CD4-positive, alpha-beta T cell treated with Interferon gamma for 1 hour (primary cell): ENCODE measurements around the gene LMAN1L.
A peak's percentile ranks its signal among the peaks of the same experiment; 100 is the strongest.
"Not testable (repeated sequence)": the region's sequence is repeated elsewhere in the genome, so short reads cannot be mapped to it uniquely, and the experiment has no call there.

Experiments used
- DNase-seq: peaks from one replicate; pipeline ENCODE4 v3.0.0-alpha.2; 2020

Gene LMAN1L

DNA sequence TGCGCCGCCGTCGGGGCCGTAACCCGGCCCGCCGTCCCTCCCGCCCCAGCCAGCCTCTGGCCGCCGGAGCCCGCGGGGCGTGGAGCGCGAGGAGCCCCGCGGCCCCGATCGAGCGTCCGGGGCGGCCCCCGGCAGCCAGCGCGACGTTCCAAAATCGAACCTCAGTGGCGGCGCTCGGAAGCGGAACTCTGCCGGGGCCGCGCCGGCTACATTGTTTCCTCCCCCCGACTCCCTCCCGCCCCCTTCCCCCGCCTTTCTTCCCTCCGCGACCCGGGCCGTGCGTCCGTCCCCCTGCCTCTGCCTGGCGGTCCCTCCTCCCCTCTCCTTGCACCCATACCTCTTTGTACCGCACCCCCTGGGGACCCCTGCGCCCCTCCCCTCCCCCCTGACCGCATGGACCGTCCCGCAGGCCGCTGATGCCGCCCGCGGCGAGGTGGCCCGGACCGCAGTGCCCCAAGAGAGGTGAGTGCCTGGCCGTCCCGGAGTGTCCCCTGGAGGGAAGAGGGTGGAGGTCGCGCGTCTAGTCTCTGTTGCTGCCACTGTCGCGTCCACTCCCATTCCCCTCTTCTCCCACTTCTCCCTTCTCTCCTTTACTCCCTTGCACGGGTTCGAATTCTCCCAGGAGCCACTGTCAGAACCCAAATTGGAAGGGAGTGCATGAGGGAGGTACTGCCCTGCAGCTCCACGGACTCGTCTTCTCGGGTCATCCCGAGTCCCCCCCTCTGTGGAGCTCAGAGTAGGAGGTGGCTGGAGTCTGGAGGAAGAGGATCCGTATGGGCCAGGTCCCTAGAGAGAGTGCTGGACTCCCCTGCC, 30.2 kb upstream of the LMAN1L start:
- peak; percentile 63 for DNase-seq

DNA sequence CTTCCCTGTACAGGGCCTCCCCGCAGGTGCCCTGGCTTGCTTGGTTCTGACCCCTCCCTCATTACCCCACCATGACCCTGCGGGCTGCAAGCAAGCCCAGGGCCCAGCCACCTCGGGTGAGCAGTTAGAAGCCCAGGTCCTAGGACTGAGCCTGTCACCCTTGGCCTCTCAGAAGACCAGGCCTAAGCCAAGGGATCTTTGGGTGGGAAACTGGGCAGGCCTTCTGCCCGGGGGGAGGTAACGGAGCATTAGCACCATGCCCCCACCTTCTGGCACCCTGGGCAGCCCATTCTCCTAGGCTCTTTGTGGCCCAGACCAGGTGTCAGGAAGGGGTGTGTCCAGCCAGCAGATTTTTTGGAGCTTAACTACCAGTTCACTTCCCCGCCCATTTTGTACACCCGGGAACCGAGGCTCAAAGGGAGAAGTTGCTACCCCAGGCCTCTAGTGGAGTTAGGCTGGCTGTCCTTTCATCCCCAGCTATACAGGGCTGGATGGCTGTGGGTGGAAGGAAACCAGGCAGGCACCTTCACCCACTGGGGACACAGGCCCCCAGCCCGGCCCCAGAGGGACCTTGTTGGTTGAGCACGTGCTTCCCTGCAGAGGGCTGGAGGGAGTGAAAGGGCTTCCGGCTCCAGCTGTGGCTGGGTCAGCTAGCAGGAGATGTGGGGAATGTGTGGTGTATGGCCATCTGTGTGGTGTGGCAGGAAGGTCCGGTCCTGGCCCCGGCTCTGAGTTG, 29.4 kb upstream of the LMAN1L start:
- no peak for DNase-seq

DNA sequence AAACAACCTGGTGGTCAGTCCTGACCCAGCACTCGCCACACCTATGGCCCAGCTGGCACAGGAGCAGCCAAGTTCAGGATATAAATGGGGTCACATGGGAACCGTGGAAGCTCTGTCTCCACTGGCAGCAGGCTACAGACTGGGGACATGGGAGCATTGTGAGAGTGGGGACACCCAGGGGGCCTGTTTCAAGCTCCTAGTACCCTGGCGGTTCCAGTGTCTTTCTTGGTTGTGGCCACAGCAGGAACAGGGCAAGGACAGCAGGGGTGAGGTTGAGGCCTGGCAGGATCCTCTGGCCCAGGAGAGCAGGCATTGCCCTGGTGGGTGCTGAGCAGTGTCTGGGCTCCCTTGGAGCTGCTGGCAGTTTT, 28.8 kb upstream of the LMAN1L start:
- DNase-seq, result no peak

DNA sequence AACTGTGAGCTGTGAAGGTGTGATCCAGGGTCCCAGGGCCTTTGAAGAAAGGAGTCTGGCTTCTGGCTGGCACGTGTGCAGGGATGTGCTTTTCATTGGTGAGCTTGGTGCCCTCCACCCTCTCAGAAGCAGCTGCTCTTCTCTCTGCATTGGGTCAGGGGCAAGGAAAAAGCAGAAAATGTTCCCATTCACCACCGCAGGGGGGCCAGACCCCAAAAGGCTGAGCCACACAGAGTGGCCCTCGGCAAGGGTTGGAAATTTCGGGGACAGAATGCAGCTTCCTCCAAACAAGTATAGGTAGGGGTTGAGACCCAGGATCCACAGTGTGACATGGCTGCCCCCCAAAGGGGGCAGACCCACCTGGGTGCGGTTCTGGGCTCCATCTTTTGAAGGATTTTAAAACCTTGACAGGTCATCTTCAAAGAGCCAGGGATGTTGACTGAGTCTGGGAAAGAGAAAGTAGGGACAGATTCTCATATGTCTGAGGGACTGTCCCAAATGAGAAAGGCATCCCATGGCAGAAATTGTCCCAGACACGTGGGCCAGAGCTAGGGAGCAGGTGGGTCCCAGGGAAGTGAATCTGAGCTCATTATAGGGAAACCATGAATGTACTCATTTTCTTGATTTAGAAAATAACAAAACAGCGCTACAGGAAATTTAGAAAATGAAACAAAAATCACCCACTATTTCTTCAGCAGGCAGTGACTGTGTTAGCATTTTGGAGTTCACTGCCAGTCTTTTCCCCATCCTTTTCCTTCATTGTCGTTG, 28.0 kb upstream of the LMAN1L start:
- DNase-seq, result no peak

DNA sequence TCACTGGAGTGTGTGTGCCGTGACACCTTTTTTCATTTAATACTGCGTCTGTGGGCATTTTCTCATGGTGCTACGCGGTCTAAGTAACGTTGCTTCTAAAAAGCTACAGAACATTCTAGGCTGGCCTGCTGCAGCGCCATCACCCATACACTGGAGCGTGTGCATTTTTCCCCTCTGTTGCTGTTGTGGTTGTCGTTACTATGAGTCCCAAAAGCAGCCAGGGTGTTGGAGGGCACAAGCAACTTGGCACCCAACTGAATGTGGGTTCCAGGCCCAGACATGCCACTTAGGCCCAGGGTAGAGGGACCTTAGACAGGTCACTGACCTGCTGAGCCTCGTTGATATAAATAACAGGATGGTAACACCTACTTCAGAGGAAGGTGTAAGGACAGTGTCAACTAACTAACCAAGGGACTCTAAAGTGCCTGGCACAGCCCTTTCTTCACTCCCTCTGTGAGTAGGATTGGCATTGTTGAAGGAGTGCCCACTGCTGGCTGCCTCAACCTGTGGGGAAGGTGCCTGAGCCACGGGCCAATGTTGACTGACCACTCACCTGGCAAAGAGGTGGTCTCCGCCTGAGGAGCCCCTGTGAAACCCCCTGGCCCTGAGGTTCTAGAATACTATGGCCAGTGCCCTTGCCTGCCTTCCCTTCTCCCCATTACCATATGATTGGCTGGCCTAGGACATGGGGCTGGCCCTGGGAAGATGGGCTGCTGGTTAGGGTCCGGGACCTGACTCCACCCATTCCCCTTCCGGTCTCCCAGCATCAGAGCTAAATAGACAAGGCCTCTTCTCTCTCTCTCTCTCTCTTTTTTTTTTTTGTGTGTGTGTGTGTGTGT, 27.2 kb upstream of the LMAN1L start:
- peak; percentile 61 for DNase-seq

DNA sequence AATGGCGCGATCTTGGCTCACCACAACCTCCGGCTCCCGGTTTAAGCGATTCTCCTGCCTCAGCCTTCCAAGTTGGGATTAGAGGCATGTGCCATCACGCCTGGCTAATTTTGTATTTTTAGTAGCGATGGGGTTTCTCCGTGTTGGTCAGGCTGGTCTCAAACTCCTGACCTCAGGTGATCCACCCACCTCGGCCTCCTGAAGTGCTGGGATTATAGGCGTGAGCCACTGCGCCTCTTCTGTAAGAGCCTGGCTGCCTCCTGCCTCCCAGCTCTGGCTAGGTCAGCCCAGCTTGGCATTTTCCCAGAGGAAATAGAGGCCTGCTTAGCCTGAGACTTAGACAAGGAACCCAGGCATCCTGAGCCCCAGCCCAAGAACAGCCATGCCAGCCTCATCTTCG, 26.6 kb upstream of the LMAN1L start:
- DNase-seq, result not testable (repeated sequence)

DNA sequence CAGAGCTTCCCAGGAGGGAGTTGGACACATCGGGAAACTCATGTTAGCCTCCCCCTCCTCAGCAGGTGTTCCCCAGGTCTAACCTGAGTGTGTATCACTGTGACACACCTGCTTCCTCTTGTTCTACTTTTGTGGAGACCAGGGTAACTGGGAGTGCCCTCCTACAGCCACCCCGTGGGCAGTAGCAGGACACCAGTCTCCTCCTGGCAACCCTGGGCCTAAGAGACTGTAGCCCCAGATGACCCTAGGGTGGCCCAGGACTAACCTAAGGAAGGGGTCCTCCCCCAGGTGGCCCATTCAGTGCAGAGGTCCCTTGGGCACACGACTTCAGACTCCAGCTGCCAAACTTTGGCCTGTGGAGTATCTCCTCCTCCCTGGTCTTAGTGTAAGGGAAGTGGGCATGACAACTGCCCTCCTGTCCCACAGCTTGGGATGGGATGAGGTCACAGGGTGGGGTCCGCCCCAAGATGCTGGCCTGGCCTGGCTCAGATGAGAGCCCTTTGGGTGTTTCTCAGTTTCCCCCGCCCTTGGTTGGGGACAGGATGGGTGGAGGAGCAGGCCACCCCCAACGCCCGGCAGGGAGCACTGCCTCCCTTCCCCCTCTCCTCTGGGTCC, 26.0 kb upstream of the LMAN1L start:
- DNase-seq, result peak; percentile 46

DNA sequence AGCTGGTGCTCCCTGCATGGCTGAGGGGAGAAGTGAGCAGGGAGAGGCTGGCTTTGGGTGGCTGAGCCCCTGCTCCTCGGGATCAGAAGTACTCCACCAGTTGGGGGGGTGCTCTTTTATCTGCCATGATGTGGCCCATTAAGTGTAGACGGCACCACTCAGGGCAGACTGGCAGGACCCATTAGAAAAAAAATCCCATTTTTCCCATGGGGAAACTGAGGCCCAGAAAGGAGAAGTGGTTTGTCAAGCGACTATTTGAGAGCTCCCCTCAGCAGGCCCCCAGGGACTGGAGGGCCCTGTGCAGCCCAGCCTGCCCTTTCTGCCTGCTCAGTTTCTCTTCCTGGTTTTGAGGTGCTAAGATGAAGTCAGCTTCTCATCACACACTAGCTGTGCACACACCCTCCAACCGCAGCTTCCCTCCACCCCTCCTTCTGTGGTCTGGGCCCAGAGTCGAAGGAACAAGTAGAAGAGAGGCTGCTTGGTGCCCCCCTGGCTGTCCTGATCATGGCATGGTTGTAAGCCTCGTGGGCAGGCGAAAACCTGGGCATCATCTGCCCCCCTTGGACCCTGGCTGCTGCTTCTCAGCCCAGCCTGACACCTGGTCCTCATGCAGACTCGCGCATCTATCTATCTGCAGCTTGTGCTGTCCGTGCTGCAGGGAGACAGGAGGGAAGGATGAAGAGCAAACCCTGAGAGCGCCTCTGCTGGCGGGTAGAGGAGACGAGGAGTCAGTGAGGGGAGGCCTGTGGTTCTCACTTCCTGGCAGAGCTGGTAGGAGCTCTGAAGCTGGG, 25.2 kb upstream of the LMAN1L start:
- peak; percentile 91 for DNase-seq

DNA sequence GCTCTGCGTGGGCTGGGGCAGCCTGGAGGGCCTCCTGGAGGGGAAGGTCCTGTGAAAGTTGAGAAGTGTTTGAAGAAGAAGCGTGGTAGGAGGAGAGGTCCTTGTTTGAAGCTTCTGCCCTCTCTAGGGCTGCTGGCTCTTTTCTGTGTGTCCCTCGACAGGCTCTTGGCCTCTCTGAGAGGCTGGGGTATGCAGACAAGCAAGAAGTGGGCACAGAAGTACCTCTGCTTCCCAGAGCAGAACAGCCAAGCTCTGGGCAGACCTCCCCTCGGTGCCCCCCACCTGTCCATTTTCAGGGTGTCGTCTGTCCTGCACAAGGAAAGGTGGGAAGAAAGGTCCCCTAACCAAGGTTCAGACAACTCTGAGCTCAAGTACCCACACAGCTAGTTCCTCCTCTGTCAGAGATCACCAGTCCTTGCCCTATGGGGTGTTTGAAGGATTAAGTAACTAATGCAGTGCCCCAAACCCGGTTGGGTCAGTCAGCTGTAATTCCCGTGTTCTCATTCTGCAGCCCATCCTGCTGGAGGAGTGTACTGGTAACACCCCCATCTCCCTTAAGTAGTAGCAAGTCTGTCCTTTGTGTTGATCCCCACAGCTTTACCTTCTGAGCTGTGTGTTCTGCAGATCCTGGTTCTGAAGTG, 24.5 kb upstream of the LMAN1L start:
- no peak for DNase-seq

DNA sequence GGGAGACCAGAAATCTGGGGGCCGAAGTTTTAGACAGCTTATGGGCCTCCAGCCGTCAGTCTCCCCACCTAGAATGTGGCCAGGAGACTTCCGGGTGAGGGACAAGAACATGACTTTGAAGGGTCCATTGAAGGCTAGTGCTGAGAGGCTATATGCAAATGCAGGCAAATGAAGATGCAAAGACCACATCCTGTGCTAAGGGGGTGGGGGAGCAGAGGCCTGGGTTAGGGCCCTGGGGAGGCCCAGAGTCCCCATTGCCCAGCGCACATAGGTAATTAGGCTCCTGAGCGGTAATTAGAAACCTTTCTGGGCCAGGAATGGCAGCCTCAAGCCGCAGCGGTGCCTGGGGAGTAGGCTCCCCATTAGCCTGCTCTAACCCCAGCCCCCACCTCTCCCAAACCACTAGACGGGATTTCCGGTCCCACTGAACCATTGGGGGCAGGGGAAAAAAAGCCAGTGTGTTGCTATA, 23.9 kb upstream of the LMAN1L start:
- DNase-seq, result peak; percentile 59

DNA sequence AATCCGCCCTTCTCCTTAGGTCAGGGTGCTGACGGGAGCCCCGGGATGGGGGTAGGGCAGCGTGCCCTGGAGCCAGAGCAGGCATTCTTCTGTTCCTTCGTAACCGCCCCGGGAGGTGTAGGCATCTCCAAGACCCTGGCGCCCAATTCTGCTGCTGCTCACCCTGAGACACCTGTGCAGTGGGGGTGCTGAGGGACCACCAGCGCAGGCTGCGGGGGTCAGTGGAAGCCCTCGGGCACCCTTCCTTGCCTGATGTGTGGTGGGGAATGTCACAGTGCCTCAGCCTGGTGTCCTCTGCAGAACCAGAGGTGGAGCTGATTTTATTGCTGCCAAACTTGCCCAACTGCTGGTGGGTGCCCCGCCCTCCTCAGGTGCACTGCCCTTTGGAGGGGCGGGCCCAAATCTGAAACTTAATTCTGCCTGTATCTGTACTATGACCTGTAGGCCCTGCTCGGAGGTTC, 23.4 kb upstream of the LMAN1L start:
- DNase-seq, result peak; percentile 48

DNA sequence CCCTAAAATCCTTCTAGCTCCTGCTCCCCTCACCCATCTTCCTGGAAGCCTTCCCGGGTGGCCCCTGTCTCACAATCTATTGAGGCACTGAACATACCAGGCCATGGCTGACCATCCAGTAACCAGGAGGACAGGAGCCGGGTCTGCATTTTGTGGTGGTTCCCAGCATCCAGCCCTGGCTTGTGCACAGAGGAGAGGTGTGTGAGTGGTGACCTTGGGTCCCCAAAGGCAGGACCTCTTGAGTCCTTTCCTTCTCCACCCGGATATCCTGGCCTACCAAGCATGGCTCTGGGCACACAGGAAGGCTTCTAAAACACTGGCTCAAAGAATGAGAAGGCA, 22.9 kb upstream of the LMAN1L start:
- no peak for DNase-seq

DNA sequence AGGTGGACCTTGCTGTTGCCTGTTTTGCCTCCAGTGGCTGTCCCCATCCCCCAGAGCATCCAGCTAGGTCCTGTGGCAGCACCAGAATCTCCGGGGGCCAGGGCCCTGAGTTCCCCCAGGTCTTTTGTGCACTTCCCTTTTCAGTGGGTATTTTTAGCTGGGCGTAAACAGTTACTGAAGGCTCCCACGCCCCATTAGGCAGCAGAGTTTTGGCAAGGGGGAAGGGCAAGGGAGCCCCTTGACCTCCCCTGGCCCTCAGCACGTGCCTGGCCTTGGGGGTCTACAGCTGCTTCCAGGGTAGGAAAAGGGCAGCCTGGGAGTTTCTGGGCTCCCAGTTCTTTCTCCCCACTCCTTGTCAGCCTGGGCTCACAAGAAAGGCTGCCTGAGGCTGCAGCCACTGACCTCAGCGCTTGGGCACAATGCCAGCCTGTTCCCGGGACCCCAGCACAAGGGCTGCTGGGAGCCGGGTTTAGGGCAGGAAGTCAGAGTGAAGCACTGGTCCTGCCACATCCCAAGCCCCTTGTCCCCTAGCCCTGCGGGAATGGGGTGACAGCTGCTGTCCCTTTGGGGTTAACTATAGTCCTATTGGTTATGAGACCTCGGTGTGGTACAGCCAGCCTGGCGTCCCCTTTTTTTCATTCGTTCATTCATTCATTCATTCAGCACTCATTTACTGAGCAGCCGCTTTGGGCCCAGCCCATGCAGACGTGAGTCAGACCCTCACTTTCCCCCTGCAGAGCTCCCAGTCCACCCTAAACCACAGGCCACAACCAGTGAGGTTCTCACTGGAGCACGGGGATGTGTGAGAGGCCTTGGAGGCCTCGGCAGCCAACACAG, 22.3 kb upstream of the LMAN1L start:
- no peak for DNase-seq

DNA sequence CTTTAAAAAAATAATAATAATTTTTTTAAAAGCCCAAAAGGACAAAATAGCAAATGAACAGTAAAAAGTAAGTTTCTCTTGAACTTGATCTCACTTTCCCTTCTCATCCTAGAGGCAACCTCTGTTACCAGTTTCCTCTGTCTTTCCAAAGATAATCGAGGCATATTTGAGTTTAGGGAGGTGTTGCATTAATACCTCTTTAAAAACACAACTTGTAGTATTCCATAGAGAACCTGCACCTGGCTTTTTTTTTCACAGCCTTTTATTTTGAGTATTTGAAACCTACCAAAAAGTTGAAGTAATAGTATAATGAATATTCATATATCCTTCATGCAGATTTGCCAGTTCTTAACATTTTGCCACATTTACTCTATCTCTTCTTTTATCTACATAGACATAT, 21.6 kb upstream of the LMAN1L start:
- no peak for DNase-seq

DNA sequence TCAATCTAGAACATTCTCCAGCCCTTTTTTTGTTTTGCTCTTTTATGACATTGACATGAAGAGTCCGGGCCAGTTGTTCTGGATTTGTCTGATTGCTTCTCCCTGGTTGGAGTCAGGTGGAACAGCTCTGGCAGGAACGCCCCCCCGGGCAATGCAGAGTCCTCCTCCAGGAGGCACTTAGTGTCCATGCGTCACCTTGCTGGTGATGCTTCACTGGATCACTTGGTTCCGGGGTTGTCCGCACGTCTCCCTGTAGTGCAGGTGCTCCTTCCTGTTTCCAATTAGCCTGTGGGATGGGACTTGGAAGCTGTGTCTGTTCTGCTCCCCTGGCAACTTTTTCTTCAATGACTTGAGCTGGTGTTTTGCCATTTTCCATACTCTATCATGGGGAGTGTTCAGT, 21.0 kb upstream of the LMAN1L start:
- no peak for DNase-seq

DNA sequence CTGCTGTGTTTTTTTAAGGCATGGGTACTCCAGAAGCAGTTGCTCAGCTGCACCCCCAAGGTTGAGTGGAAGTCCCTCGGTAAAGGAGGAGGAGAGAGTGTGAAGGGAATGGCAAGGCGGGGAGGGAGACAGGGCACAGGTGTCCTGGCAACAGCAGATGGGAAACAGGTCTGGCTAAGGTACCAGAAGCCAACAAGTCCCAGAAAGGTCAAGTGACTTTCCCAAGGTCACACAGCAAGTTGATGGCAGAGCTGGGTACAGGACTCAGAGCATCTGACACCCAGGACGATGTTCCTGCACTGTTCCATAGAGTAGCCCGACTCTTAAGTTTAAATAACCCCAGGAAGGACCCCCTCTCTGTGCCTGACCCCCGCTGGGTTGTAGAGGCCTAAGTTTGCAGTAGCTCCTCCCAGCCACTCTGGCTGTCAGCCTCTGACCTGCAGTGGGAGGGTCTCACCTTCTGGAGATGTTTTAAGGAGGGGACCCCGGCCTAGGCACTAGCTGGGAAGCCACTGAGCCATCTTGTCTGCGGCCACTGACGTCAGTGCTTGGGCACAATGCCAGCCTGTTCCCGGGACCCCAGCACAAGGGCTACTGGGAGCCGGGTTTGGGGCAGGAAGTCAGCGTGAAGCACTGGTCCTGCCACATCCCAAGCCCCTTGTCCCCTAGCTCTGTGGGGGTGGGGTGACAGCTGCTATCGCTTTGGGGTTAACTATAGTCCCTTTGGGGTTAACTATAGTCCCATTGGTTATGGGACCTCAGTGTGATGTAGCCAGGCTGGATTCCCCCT, 20.2 kb upstream of the LMAN1L start:
- DNase-seq, result no peak

DNA sequence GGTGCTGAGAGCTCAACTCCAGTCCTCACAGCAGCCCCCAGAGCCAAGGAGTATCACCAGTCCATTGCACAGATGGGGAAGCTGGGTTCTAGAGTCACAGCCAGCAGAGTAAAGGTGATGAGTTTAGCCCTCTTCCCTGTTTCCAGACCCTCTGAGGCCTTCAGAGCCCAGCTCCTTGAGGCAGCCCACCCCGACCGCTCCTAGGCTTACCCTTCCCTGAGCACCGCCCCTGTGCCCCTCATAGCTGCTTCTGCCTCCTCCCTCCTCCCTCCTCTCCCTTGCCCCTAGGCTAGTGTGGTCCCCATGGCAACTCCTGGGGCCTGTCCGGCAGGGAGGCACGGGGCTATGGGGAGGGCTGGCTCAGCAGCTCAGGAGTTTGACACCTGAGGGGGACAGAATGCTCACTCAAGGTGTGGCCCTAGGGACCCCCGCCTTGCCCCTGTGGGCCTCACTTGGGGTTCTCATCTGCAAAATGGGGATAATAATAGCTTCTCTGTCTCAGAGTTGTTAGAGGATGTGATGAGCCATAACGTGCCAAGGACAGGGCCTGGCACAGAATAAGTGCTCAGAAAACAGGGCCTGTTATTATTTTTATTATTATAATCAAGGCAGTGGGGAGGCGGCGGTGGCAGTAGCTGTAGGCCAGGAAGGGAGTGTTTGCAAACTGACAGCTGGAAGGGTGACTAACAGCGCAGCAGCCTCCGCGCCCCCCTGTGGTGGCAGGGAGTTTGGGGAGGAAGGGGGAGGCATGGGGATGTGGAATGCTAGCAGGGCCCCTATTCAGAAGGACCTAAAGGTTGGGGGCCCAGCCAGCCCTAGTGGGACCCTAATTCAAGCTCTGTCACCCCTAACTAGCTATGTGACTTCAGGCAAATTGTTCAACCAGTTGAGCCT, 19.3 kb upstream of the LMAN1L start:
- peak; percentile 73 for DNase-seq
